LNCaP clone FGC (cell line): ENCODE measurements around the gene TRAF3IP3.

Source experiments
- DNase-seq: peaks from one replicate; pipeline ENCODE4 v3.0.0-alpha.2; 2011; ENCODE audit warnings: low read depth
- H3K4me3 ChIP-seq: 2 replicates; pipeline ENCODE4 v1.5.1; 2011; ENCODE audit warnings: mild to moderate bottlenecking, low read depth, low read length, control low read depth
- TF ChIP-seq, protein P1 (sequence below): IDR thresholded peaks from 2 replicates; pipeline ENCODE4 v1.5.1; 2012; ENCODE audit warnings: mild to moderate bottlenecking; ENCODE audit not compliant: control insufficient read depth, insufficient read depth; ENCODE audit errors: extremely low read depth

The TRAF3IP3 gene

DNA sequence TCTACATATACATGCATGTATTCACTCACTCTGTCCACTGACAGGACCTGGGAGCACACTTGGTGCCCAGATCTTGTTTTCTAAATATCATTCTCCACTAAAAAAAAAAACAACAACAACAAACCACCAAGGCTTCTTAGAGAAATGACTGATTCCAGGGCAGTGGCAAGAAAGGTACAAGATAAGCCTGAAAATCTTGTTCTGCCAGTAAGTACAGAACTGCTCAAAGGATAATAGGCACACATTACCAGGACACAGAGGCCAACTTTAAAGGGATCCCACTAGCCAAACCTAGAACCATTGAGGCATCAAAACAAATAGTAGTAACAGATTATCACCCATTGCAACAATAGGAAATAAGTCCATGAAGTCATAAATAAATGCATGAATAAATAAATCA lies 40.5 kb upstream of the TRAF3IP3 start:
- no peak overlapping the region for H3K4me3 ChIP-seq
- peak; percentile 35 for DNase-seq
- TF ChIP-seq, protein P1, sequence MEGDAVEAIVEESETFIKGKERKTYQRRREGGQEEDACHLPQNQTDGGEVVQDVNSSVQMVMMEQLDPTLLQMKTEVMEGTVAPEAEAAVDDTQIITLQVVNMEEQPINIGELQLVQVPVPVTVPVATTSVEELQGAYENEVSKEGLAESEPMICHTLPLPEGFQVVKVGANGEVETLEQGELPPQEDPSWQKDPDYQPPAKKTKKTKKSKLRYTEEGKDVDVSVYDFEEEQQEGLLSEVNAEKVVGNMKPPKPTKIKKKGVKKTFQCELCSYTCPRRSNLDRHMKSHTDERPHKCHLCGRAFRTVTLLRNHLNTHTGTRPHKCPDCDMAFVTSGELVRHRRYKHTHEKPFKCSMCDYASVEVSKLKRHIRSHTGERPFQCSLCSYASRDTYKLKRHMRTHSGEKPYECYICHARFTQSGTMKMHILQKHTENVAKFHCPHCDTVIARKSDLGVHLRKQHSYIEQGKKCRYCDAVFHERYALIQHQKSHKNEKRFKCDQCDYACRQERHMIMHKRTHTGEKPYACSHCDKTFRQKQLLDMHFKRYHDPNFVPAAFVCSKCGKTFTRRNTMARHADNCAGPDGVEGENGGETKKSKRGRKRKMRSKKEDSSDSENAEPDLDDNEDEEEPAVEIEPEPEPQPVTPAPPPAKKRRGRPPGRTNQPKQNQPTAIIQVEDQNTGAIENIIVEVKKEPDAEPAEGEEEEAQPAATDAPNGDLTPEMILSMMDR, result no peak

DNA sequence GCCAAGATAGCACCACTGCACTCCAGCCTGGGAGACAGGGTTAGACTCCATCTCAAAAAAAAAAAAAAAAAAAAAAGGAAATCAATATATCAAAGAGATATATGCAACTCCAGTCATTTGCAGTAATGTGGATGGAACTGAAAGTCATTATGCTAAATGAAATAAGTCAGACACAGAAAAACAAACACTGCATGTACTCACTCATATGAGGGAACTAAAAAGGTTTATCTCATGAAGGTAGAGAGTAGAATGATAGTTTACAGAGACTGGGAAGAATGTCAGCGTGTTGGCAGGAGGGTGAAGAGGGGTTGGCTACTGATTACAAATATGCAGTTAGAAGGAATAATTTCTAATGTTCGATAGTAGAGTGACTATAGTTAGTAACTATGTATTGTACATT lies 38.0 kb upstream of the TRAF3IP3 start:
- no peak overlapping the region for H3K4me3 ChIP-seq
- TF ChIP-seq, protein P1, result no peak
- no peak for DNase-seq

DNA sequence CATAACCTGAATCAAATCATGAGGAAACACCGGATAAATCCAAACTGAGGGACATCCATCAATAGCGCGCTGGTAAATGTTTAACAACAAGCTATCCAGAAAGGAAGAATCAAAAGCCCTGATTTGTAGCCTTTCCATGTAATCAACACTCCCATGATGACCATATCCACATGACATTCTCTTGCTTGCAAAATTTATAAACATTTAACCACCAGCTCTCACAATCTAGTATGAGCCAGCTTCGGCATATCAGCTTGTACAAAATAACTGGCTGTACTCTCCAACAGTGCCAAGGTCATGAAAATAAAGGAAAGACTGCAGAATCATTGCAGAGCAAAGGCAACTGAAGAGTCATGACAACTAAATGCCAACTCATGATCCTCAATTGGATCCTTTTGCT lies 35.5 kb upstream of the TRAF3IP3 start:
- H3K4me3 ChIP-seq, result no peak overlapping the region
- DNase-seq, result no peak
- TF ChIP-seq, protein P1, result no peak

DNA sequence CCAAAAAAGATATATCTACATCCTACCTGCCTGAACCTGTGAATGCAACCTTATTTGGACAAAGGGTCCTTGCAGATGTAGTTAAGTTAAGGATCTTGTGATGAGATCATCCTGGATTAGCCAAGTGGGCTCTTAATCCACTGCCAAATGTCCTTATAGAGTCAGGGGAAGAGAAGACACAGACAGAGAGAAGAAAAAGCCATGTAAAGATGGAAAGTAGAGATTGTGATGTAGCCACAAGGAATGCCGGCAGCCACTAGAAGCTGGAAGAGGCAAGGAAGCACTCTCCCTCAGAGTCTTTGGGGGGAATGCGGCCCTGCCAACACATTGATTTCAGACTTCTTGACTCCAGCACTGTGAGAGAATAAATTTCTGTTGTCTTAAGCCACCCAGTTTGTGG lies 35.0 kb upstream of the TRAF3IP3 start:
- no peak for DNase-seq
- no peak overlapping the region for H3K4me3 ChIP-seq
- TF ChIP-seq, protein P1, result no peak

DNA sequence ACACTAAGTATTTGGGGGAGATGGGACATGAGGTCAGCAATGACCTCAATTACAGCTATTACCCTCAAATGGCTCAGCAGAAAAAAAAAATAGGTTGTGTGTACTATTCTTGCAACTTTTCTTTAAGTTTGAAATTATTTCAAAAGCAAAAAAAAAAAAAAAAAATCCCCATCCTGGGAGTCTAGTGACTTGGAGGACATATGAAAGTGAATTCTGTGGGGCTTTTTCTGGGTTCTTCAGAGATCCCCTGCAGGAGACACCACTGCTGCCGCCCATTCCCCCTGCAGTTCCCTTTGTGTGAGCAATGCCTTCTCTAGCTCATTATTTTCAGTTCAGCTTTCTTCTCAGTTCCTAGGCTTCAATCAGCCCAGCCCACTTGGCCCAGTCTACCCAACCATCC lies 34.5 kb upstream of the TRAF3IP3 start:
- H3K4me3 ChIP-seq, result no peak overlapping the region
- TF ChIP-seq, protein P1, result no peak
- no peak for DNase-seq

DNA sequence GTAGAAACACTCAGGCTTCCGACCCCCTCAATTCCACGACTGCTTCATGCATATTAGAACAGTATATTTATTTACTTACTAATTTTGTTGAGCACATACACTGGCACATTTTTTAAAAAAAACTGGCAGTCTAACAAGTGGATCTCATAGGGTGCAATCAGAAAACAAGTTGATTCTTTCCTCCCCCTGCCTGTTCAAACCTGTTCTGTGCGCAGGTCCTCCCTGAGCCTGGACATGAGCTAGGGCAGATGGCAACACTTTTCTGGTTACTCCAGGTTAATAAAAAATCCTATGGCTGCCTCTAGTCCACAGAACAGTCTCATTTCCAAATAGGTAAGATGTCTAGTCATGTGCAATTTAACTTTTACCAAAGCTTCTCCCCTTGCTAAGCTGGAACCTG lies 32.6 kb upstream of the TRAF3IP3 start:
- no peak overlapping the region for H3K4me3 ChIP-seq
- TF ChIP-seq, protein P1, result no peak
- DNase-seq, result no peak
